Measurements from ENCODE around the gene TAS2R4.
"Not testable (repeated sequence)": the region's sequence is repeated elsewhere in the genome, so short reads cannot be mapped to it uniquely, and the experiment has no call there.

The TAS2R4 gene

GRCh38 chr7:141776374-141776773, at the start of gene TAS2R4:
TSS of gene TAS2R4 (plus strand) at chr7:141776674. CDS start at chr7:141778489, 1,815 bp downstream.
- no peak for DNase-seq

GRCh38 chr7:141729020-141729419, 47.5 kb upstream of the TAS2R4 start:
- DNase-seq = no peak

- no peak for DNase-seq
Measured at GRCh38 chr7:141731476-141732149, 44.9 kb upstream of the TAS2R4 start.

GRCh38 chr7:141737118-141737835, 39.2 kb upstream of the TAS2R4 start:
- DNase-seq = no peak

- DNase-seq = peak; percentile 80 to 86
Measured at GRCh38 chr7:141737836-141738591, 38.5 kb upstream of the TAS2R4 start, which contains the start of gene SSBP1. TSS of gene SSBP1 (plus strand) at chr7:141738358. CDS start at chr7:141739167, 809 bp downstream.

- no peak for DNase-seq
Measured at GRCh38 chr7:141738592-141739013, 37.9 kb upstream of the TAS2R4 start.

- DNase-seq = no peak
Measured at GRCh38 chr7:141739250-141739649, 37.2 kb upstream of the TAS2R4 start.

GRCh38 chr7:141742229-141742628, 34.2 kb upstream of the TAS2R4 start:
- DNase-seq = no peak

- no peak for DNase-seq
Measured at GRCh38 chr7:141744131-141744530, 32.3 kb upstream of the TAS2R4 start.

- no peak for DNase-seq
Measured at GRCh38 chr7:141748396-141748795, 28.1 kb upstream of the TAS2R4 start.

GRCh38 chr7:141751904-141752303, 24.6 kb upstream of the TAS2R4 start:
- DNase-seq = not testable (repeated sequence)

GRCh38 chr7:141752634-141753033, 23.8 kb upstream of the TAS2R4 start:
- no peak for DNase-seq

GRCh38 chr7:141754939-141755338, 21.5 kb upstream of the TAS2R4 start:
- no peak for DNase-seq

GRCh38 chr7:141763797-141764196, 12.7 kb upstream of the TAS2R4 start, which contains the start of gene TAS2R3:
TSS of gene TAS2R3 (plus strand) at chr7:141764097. CDS start at chr7:141764159, 62 bp downstream.
- DNase-seq = no peak

GRCh38 chr7:141770083-141770583, 6.3 kb upstream of the TAS2R4 start:
- not testable (repeated sequence) for DNase-seq

GRCh38 chr7:141785706-141786552, 9.5 kb downstream of the TAS2R4 start:
- DNase-seq = no peak

- no peak for DNase-seq
Measured at GRCh38 chr7:141788296-141788695, 11.8 kb downstream of the TAS2R4 start.

GRCh38 chr7:141789917-141790316, 13.4 kb downstream of the TAS2R4 start, which contains the start of gene TAS2R5:
TSS of gene TAS2R5 (plus strand) at chr7:141790217. CDS start at chr7:141790362, 145 bp downstream.
- no peak for DNase-seq

GRCh38 chr7:141792526-141792925, 16.1 kb downstream of the TAS2R4 start:
- no peak for DNase-seq

- DNase-seq = no peak
Measured at GRCh38 chr7:141820067-141820466, 43.6 kb downstream of the TAS2R4 start.

GRCh38 chr7:141822432-141822831, 46.0 kb downstream of the TAS2R4 start:
- not testable (repeated sequence) for DNase-seq

Data from stimulated activated CD4-positive, alpha-beta T cell treated with anti-CD3 and anti-CD28 coated beads, Interleukin-2, amount 100 ng/mL, for 48 hours (primary cell).